GM21528 (cell line): Measurements from ENCODE around the gene TUBA4B.
A peak's percentile ranks its signal among the peaks of the same experiment; 100 is the strongest.

ENCODE experiments used
- ATAC-seq: cut with Tn5 transposase; IDR thresholded peaks from one replicate; pipeline ENCODE4 v1.9.1; 2021; ENCODE audit warnings: mild to moderate bottlenecking, moderate library complexity; ENCODE audit not compliant: unreplicated experiment, low FRiP score

The TUBA4B gene

DNA sequence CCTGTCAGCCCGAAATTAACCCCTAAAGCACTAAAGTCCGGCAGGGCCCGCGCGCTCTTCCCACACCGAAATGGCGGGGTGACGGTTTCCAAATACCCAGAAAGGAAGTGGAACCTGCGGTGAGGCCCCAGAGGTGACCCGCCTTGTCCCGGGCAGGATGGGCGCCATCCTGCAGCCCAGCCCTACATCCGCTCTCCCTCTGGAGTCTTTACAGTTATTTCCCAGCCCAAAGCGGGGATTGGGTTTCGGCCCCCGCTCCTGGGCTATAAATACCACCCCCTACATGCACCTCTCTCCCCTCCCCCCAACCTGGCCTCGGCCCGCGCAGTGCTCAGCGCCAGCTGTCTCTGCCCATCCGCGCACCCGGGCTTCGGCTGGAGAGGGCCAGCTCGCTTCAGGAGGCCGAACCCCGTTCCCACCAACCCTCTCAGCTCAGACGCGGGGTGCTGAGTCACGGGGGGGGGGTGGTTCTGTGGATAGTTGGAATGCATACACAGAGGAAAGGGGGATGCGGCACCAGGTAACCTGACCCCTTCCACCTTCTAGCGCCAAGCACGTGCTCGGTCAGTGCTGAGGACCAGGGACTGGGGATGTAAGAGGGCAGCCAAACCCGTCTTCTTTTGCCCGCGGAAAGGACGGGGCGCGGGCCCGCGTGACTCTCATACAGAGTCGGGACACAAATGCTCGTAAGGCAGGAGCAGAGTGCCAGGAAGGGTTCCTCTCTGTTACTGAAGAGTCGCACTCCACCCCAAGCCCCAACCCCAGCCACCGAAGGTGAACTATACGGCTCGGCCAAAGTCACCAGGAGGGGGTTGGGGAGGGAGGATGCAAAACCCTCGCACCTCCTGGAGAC lies at the start of gene TUBA4B:
TUBA4B (plus strand) TSS at position 344 of the 853 bp plus-strand sequence; CDS start at position 509, 165 bp downstream.
- peak; percentile 20 for ATAC-seq

DNA sequence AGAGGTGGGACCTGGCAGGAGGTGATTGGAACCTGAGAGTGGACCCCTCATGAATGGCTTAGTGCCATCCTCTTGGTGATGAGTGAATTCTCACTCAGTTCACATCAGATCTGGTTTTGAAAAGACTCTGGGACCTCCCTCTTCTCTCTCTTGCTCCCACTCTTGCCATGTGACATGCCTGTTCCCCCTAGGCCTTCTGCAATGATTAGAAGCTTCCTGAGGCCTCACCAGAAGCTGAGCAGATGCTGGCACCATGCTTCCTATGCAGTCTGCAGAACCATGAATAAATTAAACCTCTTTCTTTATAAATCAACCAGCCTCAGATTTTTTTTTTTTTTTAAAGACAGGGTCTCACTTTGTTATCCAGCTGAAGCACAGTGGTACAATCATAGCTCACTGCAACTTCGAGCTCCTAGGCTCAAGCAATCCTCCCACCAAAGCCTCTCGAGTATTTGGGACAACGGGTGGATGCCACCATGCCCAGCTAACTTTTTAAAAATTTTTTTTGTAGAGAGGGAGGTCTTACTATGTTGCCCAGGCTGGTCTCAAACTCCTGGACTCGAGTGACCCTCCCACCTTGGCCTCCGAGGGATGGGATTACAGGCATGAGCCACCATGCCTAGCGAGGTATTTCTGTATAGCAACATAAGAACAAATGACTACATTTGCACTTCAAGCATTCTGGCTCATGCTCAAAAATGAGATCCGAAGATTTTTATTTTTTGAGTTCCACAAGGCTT lies 48.4 kb upstream of the TUBA4B start:
- no peak for ATAC-seq

DNA sequence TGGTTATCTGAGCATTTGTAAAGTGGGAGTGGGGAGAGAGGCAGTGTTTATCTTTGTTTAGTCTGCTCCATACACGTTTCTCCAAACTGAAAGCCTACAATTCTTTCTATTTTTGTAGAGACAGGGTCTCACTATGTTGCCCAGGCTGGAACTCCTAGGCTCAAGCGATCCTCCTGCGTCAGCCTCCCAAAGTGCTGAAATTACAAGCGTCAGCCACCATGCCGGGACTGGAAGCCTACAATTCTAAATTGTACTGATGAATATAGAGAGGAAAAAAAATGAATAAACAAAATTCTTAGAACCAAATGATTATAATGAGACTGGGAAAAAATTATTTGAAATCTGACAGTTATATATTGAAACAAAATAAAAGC lies 47.9 kb upstream of the TUBA4B start:
- no peak for ATAC-seq

DNA sequence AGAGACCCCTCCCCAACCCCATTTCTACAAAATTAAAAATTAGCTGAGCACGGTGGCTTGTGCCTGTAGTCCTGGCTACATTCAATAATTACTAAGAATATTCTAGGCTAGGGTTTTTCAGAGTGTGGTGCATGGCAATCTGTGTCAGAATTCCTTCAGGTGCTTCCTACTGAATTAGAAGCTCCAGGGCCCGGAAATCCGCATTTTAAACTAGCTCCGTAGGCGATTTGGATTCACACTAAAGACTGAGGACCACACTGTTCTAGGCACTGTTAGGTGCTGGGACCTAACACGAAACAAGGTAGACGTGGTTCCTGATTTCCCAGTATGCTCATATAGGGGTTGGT lies 47.1 kb upstream of the TUBA4B start:
- no peak for ATAC-seq

DNA sequence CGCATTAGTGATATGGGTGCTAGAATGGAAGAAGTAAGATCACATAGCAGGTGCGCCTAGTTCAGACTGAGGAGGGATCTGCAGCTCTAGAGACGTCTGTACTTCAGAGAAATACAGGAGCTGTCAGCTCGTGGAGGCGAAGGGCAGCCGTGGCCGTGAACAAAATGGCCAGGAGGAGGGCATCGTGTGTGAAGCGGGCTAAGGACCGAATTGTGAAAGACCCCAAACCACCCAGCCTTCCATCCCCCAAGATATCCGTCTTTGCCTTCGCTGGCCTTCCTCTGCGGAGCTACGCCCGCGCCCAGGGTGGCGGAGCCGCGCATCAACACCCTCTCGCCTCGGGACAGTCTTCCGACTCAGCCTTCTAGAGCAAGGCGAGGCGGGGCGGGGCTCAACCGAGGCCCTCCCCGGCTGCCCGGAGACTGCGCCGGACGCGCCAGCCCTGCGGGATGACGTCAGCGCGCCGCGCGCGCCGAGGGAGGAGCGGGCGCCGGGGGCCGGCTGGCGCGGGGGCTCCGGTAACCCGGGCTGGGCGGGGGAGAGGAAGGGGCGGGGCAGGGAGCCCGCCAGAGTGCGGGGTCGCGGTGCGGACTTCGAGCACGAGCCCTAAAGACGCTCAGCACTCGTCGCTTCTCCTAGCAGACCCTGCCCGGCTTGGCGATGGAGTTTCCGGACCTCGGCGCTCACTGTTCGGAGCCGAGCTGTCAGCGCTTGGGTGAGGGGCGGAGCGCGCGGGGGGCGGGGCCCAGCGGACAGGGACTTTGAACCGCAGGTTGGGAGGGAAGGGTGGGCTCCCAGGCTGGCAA lies 46.5 kb upstream of the TUBA4B start, which contains the start of gene ZFAND2B:
ZFAND2B (plus strand) TSS at position 455 of the 806 bp plus-strand sequence; CDS start at position 661, 206 bp downstream.
- ATAC-seq: peak; percentile 97

DNA sequence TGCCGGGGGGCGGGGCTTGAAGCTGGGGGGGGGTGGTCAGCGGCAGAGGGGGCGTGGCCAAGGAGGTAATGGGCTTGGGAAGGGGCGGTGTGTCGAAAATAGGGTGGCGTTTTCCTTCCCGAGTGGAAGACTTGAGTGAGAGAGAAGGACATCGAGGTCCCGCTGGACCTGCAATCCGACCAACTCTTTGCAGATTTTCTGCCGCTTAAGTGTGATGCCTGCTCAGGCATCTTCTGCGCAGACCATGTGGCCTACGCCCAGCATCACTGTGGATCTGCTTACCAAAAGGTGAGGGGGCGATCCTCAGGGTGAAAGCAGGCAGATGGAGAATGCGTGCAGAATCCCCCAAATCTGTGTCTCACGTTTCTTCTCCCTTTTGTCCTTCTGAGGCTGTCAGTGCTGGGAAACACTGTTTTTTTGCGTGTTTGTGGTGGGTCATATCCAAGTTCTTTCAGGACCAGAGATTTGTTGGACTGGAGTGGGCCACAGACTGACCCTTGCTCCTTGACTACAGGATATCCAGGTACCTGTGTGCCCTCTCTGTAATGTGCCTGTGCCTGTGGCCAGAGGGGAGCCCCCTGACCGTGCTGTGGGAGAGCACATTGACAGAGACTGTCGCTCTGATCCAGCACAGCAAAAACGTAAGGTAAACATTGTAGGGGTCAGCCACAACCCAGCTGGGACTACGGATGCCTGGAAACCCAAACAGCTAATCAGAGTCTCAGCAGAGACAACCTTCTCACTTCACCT lies 45.7 kb upstream of the TUBA4B start:
- no peak for ATAC-seq

DNA sequence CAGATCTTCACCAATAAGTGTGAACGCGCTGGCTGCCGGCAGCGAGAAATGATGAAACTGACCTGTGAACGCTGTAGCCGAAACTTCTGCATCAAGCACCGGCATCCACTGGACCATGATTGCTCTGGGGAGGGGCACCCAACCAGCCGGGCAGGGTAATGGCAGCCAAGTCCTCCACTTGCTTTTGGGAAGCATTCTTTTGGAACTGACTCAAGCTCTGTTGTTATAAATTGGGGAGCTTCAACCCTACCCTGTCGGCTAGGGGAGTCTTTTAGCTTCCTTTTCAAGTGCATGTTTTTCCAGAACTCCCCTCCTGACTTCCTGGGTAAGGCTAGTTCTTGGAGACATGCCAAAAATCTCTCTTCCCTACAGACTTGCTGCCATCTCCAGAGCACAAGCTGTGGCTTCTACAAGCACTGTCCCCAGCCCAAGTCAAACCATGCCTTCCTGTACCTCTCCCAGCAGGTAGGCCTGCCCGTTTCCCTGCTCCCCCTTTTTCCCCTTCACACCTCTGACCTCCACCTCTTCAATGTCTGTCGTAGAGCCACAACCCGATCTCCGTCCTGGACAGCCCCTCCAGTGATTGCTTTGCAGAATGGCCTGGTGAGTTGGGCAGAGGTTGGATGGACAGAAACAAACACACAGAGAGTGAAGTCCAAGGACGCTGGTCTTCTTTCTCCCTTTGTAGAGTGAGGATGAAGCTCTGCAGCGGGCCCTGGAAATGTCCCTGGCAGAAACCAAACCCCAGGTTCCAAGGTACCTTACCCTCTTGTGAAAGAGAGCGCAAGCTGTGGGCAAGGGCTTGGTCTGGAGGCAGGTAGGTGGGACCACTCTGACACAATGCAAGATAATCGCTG lies 44.9 kb upstream of the TUBA4B start:
- no peak for ATAC-seq

DNA sequence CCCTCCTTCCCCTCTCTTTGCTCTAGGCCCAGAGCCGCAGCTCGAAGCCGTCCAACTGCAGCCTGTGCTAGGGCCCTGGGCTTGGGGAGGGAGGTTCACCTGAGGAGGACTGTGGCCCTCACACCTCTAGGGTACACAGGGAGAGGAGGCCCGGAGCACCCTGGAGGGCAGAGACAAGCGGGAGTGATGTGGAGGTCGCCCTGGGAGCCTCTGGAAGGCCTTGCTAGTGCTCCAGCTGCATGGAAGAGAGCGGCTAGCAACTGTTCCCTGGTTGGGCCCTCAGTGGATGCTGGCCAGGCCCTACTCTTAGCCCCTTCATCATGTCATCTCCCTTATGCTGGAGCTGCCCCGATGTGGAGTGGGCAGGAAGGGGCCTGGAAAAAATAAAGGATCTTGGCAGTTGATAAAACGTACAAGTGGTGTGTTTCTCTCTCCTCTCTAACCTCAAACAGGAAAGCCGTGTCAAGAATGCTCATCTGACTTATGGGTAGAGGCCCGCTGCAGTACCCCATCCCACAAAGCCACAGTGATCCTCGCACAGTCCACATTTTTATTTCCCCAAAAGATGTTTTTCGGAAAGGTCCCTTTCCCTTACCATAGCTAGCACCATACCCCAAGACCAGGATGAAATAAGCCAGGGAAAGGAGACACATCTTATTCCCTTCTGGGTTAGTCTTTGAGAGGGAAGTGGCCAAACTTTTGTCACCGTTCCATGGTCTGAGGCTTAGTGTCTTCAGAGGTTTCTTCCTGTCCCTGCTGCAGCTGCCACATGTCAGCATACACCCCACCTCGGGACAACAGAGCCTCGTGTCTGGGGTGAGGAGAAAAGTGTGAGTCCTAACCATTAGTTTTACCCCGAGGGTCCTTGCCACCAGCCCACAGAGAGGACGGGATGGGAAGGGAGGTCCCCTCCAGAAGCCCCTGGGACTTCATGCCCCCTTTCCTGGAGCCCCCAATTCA lies 43.5 kb upstream of the TUBA4B start:
- no peak for ATAC-seq

DNA sequence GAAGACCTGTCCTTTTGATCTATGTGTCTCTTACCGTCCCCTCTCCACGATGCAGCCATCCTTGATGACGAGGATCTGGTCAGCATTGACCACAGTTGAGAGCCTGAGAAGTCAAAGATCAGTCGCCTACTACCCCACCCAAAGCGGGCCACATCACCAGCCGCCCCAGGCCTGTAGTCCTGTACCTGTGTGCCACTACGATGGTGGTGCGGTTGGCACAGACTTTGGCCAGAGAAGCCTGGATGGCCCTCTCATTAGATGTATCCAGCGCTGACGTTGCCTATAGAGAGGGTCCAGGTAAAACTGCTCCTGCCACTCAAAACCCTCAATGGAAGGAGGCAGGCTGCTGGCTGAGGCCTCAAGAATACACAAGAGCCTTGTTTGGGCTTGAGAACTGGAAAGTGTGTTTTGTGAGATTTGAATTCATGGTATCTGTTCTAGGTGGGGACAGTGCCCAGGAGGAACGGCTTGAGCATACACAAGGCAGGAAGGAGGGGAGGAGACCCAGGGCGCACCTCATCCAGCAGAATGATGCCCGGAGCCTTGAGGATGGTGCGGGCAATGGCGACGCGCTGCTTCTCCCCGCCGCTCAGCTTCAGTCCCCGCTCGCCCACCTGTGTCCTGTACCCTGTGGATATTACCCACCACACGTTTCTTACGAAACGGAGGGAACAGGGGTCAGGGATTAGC lies 42.7 kb upstream of the TUBA4B start:
- ATAC-seq: no peak

DNA sequence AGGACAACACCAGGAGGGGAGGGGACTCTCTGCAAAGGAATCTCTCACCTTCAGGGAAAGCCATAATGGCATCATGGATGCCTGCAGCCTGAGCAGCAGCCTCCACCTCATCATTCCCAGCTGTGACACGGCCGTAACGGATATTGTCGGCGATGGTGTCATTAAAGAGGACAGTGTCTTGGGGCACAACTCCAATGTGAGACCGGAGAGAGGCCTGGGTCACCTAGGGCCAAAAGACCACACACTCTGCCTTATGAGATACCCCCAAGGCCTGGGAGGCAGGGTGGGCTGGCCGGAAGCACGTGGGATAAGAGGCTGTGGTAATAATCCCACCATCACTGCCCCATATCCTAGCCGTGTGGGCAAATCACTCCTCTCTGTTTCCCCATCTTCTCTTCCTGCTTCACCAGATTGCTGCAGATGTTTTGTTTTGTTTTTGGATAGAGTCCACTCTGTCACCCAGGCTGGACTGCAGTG lies 42.1 kb upstream of the TUBA4B start:
- no peak for ATAC-seq

DNA sequence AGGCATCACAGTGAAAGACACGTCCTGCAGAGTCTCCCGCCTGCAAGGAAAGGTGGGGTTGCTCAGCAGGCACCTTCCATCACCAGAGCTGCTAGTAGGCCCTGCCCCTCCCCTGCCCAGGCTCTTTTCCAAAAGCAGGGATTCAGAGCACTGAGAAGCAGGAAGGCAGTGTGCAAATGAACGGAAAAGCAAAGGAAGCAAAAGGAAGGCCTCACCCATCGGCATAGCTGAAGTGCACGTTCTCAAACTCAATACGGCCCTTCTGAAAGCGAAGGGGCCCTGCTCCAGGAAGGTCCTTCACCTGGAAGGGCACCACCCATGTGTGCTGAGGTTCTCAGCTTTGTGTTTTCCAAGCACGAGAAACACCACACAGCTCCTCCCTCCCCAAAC lies 40.0 kb upstream of the TUBA4B start:
- ATAC-seq: no peak

DNA sequence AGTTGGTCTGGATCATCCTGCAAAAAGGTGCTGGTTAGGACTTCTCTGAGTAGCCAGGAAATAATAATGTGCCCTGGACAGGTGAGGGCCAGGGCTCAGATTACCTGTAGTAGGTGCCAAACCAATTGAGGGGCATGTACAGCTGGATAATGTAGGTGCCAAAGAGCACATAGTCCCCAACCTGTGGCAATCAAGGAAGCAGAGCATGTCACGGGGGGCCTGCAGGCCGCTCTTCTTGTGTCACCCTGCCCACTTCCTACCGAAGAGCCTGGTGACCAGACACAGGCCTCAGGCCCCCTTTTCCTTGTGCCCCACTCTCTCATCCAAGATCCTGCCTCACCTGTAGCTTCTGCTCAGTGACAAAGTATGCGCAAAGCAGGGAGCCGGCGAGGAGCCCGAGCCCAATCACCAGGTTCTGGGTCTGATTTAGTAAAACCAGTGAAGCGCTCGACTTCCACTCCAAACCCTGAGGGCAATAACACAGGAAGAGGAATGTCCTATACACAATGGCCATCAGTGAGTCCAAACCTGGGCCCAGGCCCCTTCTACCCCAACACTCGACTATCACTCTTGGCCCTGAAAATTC lies 39.5 kb upstream of the TUBA4B start:
- ATAC-seq: no peak

DNA sequence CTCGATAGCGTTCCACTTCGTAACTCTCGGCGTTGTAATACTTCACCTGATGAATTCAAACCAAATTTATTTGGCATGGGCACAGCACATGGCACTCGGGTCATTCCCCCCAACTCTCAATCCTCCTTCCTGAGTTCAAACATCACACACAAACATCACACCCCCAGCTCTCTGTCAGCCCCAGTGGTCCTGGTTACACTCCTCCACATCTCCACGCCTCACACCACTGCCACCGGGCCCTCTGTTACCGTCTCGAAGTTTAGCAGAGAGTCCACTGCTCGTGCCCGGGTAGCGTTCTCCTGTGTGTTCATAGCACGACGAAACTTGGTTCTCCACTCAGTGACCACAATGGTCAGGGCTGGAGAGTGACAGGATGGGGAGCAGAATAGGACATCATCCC lies 38.9 kb upstream of the TUBA4B start:
- no peak for ATAC-seq

DNA sequence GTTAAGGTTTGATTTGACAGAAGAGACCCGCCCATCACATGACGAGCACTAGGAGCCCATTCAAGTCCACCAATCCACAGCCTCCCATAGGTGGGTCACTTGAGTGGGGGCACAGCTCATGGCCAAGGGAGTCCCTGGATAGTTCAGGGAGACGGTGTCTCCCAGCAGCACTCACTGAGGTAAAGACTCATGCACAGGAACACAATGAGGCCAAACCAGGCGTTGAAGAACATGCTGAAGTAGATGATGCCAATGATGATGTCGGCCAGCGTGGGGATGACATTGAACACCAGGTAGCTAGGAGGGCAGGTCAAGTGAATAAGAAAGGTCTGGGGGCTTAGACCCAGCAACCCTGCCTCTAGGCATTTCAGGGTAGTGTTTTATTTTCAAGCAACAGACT lies 38.3 kb upstream of the TUBA4B start:
- ATAC-seq: no peak

DNA sequence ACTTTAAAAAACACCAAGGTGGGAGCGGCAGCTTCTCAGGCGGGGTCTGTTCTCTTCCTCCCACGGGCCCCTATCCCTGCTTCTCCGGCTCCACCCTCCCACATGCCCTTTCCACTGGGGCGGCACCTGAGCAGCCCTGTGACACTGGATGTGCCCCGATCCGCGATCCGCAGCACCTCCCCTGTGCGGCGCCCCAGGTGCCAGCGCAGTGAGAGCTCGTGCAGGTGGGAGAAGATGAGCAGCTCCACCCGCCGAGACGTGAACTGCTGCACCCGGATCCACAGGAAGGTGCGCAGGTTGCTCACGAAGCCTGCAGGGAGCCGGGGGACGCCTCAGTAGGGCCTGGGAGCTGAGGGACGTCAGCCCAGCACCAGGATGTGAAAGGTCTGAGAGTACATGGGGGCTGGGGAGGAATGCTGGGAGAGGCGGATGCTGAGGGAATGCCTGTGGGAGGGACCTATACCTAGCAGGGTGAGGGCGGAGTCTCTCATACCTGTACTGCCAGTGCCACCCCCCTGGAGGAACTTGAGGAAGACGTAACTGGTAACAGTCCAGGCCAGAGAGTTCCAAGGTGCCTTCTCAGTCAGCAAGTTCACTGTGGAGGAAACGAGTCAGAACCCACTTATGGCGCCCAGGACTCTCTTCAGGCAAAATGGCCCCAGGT lies 37.0 kb upstream of the TUBA4B start:
- ATAC-seq: no peak

DNA sequence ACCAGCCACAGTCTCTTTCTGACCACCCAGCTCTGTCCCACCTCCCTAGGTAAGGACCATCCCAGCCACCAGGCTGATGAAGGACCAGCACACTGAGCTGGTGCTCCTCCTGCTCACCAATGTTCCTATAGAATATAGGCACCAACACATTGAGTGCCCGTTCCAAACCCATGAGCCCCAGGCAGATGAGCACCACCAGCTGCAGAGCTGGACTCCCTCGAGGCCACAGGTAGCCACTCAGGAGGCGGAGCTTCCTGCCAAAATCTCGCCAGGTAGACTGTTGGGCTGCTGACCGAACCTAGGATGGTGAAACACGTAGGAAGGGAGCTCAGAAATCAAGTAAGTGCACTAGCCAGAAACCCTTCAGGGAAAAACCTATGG lies 36.5 kb upstream of the TUBA4B start:
- no peak for ATAC-seq
